Measurements from ENCODE around the gene ZNG1A. TPM values are rescaled to one million over a fixed set of nuclear protein-coding genes. Genes with fewer than 3 reads are reported as not detected.
"Not testable (repeated sequence)": the region's sequence is repeated elsewhere in the genome, so short reads cannot be mapped to it uniquely, and the experiment has no call there.

ZNG1A gene
- total RNA-seq, 1 donor from 2014 or later, result 46.7 TPM

- H3K9me3 Mint-ChIP-seq (ENCODE audit: unreplicated experiment), result no peaks in the 10 kb centered on the region
- H3K27me3 Mint-ChIP-seq (ENCODE audit: unreplicated experiment), result no peaks in the 10 kb centered on the region
- H3K36me3 Mint-ChIP-seq (ENCODE audit: low read depth, unreplicated experiment), result no peaks in the 10 kb centered on the region
- H3K4me3 Mint-ChIP-seq (ENCODE audit: unreplicated experiment), result no peak overlapping the region
- H3K27ac Mint-ChIP-seq (ENCODE audit: unreplicated experiment), result no peak overlapping the region
- no peak for TF ChIP-seq CTCF (IDR thresholded peaks at IDR 0.05; ENCODE audit: unreplicated experiment)
- no peak for DNase-seq (ENCODE audit: low spot score)
- peaks cover 3% of the 10 kb centered on the region for H3K4me1 Mint-ChIP-seq (ENCODE audit: unreplicated experiment)
Observed at GRCh38 chr9:211557-211956, 32.7 kb upstream of the ZNG1A start.

GRCh38 chr9:211036-211435, 32.2 kb upstream of the ZNG1A start:
- H3K36me3 Mint-ChIP-seq (ENCODE audit: low read depth, unreplicated experiment), result no peaks in the 10 kb centered on the region
- no peak for TF ChIP-seq CTCF (IDR thresholded peaks at IDR 0.05; ENCODE audit: unreplicated experiment)
- no peak overlapping the region for H3K4me3 Mint-ChIP-seq (ENCODE audit: unreplicated experiment)

GRCh38 chr9:209143-209758, 30.4 kb upstream of the ZNG1A start:
- H3K27ac Mint-ChIP-seq (ENCODE audit: unreplicated experiment), result no peak overlapping the region
- H3K4me1 Mint-ChIP-seq (ENCODE audit: unreplicated experiment), result peaks cover 3% of the 10 kb centered on the region
- peaks cover 1% of the 10 kb centered on the region for H3K27me3 Mint-ChIP-seq (ENCODE audit: unreplicated experiment)
- no peak overlapping the region for H3K4me3 Mint-ChIP-seq (ENCODE audit: unreplicated experiment)
- TF ChIP-seq CTCF (IDR thresholded peaks at IDR 0.05; ENCODE audit: unreplicated experiment), result no peak
- no peaks in the 10 kb centered on the region for H3K36me3 Mint-ChIP-seq (ENCODE audit: low read depth, unreplicated experiment)
- H3K9me3 Mint-ChIP-seq (ENCODE audit: unreplicated experiment), result no peaks in the 10 kb centered on the region
- no peak for DNase-seq (ENCODE audit: low spot score)

More at GRCh38 chr9:211036-211435, 32.2 kb upstream of the ZNG1A start:
- Mint-ChIP-seq H3K27me3 (ENCODE audit: unreplicated experiment) (no peaks in the 10 kb centered on the region), H3K4me1 (ENCODE audit: unreplicated experiment) (peaks cover 3% of the 10 kb centered on the region), H3K9me3 (ENCODE audit: unreplicated experiment) (no peaks in the 10 kb centered on the region), H3K27ac (ENCODE audit: unreplicated experiment) (no peak overlapping the region)
- no peak for DNase-seq (ENCODE audit: low spot score)

GRCh38 chr9:206481-206880, 27.6 kb upstream of the ZNG1A start:
- H3K27ac Mint-ChIP-seq (ENCODE audit: unreplicated experiment), result no peak overlapping the region
- H3K27me3 Mint-ChIP-seq (ENCODE audit: unreplicated experiment), result peaks cover 1% of the 10 kb centered on the region
- no peaks in the 10 kb centered on the region for H3K9me3 Mint-ChIP-seq (ENCODE audit: unreplicated experiment)
- H3K4me1 Mint-ChIP-seq (ENCODE audit: unreplicated experiment), result peaks cover 3% of the 10 kb centered on the region
- no peaks in the 10 kb centered on the region for H3K36me3 Mint-ChIP-seq (ENCODE audit: low read depth, unreplicated experiment)
- no peak overlapping the region for H3K4me3 Mint-ChIP-seq (ENCODE audit: unreplicated experiment)
- no peak for TF ChIP-seq CTCF (IDR thresholded peaks at IDR 0.05; ENCODE audit: unreplicated experiment)
- no peak for DNase-seq (ENCODE audit: low spot score)

- not testable (repeated sequence) for DNase-seq (ENCODE audit: low spot score); H3K4me3 Mint-ChIP-seq (ENCODE audit: unreplicated experiment); H3K4me1 Mint-ChIP-seq (ENCODE audit: unreplicated experiment); H3K27ac Mint-ChIP-seq (ENCODE audit: unreplicated experiment); H3K36me3 Mint-ChIP-seq (ENCODE audit: low read depth, unreplicated experiment); H3K9me3 Mint-ChIP-seq (ENCODE audit: unreplicated experiment); H3K27me3 Mint-ChIP-seq (ENCODE audit: unreplicated experiment)
Observed at GRCh38 chr9:199601-200000, 20.7 kb upstream of the ZNG1A start.

GRCh38 chr9:178140-178825, 573 bp downstream of the ZNG1A start:
- not testable (repeated sequence) for DNase-seq (ENCODE audit: low spot score); H3K9me3 Mint-ChIP-seq (ENCODE audit: unreplicated experiment); H3K36me3 Mint-ChIP-seq (ENCODE audit: low read depth, unreplicated experiment); H3K27me3 Mint-ChIP-seq (ENCODE audit: unreplicated experiment); H3K4me1 Mint-ChIP-seq (ENCODE audit: unreplicated experiment)
- Mint-ChIP-seq H3K27ac (ENCODE audit: unreplicated experiment) (peak overlapping the region; percentile 86), H3K4me3 (ENCODE audit: unreplicated experiment) (peak overlapping the region; percentile 94)

GRCh38 chr9:169757-170156, 9.1 kb downstream of the ZNG1A start:
- H3K27ac Mint-ChIP-seq (ENCODE audit: unreplicated experiment); H3K27me3 Mint-ChIP-seq (ENCODE audit: unreplicated experiment); DNase-seq (ENCODE audit: low spot score); H3K9me3 Mint-ChIP-seq (ENCODE audit: unreplicated experiment); H3K4me3 Mint-ChIP-seq (ENCODE audit: unreplicated experiment); H3K36me3 Mint-ChIP-seq (ENCODE audit: low read depth, unreplicated experiment); H3K4me1 Mint-ChIP-seq (ENCODE audit: unreplicated experiment): not testable (repeated sequence)

- H3K9me3 Mint-ChIP-seq (ENCODE audit: unreplicated experiment); DNase-seq (ENCODE audit: low spot score); H3K4me1 Mint-ChIP-seq (ENCODE audit: unreplicated experiment); H3K4me3 Mint-ChIP-seq (ENCODE audit: unreplicated experiment); H3K27me3 Mint-ChIP-seq (ENCODE audit: unreplicated experiment); H3K27ac Mint-ChIP-seq (ENCODE audit: unreplicated experiment); H3K36me3 Mint-ChIP-seq (ENCODE audit: low read depth, unreplicated experiment): not testable (repeated sequence)
Observed at GRCh38 chr9:159871-160270, 19.0 kb downstream of the ZNG1A start.
